Stimulated activated CD8-positive, alpha-beta memory T cell treated with anti-CD3 and anti-CD28 coated beads, Interleukin-4, amount 100 ng/mL, for 24 hours (primary cell): Measurements from ENCODE around the gene LSG1.
"Not testable (repeated sequence)": the region's sequence is repeated elsewhere in the genome, so short reads cannot be mapped to it uniquely, and the experiment has no call there.

Source experiments
- DNase-seq: peaks from one replicate; pipeline ENCODE4 v3.0.0-alpha.2; 2020; ENCODE audit warnings: low read depth

Gene LSG1

DNA sequence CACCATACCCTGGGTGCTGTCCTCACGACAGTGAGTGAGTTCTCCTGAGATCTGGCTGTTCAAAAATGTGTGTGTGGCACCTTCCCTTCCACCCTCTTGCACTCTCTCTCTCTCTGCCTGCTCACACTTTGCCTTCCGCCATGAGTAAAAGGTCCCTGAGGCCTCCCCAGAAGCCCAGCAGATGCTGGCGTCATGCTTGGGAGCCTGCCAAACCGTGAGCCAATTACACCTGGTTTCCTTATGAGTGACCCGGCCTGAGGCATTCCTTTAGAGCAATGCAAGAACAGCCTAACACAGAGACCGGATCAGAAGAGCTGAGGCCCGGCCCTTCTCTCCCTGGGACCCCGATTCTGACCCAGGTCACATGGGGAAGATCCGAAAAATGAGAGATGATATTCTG is 54.2 kb downstream of the LSG1 start:
- DNase-seq = no peak

DNA sequence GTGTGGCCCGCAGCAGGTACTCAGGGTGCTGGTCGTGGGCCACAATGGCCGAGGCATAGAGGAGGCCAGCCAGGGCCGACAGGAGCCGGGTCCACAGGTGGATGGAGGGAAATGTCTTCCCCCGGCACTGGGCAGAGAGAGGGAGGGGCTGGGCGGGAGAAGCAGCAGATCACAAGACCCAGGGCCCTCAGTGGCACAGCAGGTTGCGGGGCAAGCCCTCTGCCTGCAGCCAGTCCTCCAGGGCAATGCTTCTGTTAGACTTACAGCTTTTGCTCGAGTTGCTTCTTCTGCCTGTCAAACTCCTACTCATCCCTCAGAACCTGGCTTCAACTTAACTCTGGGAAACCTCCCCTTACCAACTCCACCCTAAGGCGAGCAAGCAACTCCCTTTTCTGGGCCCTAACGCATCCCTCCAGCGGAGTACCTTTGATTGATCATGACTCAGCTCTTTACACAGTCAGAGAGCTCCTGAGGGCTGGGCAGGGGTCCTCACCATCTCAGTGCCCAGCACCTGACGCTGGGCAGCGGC is 54.8 kb downstream of the LSG1 start:
- DNase-seq = no peak

DNA sequence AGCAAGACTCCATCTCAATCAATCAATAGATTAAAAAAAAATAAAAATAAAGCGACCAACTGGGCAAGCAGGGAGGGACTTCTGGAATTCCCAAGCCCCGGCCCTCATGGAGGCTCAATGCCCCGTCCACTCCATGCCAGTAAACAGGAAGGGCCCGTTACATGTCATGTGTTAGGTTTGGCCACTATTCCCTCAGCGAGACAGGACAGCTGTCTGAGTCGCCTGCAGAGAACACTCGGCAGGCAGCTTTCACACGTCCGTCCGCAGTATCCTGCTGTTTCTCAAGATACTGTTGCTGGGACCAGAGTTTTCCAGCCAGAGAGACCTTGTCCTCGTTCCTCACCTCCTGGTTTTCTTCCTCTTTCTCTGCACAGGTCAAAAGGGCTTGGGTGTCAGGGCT is 56.8 kb downstream of the LSG1 start:
- DNase-seq = no peak

DNA sequence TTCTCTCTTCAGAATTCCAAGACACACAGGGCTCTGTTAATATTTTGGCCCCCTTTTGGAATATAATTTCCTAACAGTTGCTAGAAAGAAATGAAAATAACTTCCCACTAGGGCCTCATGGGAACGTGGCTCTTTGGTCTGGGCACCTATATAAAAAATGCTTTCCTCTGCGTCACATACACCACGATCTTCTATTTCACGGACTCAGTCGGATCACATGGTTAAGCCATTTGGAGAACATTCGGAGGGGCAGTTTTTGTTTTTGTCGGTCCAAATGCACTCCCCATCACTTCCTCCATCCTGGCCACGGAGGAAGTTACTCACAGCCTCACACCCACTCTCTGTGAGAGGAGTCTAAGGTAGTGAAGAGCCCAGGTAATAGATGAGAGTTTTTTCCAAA is 59.8 kb downstream of the LSG1 start:
- no peak for DNase-seq

DNA sequence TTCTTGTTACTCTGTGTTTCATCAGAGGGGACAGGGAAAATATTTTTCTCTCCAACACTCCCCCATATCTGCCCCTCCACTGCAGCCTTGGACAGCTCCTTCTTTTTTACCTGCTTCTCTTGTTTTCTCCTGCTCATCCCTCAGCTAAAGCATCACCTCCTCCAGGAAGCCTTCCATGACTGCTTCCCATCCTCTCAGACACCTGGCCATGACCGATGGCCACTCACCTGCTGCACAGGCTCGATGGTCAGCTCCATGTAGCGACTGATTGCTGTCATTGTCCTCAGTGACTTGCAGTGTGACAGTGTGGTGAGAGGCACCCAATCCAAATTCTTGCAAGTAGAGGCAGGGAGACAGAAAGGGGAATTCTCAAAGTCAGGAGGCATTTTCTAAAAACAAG is 61.3 kb downstream of the LSG1 start:
- no peak for DNase-seq

DNA sequence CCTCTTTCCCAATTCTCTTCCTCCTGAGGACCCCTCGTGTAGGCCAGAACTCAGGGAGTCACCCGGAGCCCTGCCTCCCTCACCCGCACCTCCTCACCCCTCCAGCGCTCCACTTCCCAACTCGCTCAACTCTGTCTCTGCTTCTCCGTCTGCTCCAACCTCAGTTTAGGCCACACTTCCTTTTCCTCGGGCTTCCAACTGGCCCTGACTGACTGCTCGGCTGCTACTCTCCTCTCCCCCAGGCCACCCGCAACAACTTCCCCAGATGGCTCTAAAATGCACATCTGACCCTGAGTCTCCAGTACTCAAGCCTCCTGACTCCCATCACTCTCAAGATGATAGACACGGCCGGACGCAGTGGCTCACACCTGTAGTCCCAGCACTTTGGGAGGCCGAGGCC is 62.4 kb downstream of the LSG1 start:
- no peak for DNase-seq

DNA sequence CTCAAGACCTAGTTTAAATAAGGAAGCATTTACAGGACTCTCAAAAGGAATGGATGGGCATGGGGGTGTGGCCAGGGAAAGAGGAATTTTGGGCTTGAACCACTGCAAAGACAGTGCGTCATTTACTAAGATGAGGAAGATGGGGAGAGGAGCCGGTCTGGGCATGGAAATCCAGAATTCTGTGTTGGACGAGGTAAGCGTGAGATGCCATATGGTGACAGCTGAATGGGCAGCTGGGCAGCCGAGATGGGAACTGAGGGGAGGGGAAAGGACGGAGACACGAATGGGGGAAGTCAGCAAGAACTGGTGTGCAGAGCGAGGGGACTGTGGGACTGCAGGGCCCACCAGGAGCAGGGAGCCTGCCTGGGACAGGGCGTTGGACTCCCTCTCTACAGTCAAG is 63.0 kb downstream of the LSG1 start:
- no peak for DNase-seq

DNA sequence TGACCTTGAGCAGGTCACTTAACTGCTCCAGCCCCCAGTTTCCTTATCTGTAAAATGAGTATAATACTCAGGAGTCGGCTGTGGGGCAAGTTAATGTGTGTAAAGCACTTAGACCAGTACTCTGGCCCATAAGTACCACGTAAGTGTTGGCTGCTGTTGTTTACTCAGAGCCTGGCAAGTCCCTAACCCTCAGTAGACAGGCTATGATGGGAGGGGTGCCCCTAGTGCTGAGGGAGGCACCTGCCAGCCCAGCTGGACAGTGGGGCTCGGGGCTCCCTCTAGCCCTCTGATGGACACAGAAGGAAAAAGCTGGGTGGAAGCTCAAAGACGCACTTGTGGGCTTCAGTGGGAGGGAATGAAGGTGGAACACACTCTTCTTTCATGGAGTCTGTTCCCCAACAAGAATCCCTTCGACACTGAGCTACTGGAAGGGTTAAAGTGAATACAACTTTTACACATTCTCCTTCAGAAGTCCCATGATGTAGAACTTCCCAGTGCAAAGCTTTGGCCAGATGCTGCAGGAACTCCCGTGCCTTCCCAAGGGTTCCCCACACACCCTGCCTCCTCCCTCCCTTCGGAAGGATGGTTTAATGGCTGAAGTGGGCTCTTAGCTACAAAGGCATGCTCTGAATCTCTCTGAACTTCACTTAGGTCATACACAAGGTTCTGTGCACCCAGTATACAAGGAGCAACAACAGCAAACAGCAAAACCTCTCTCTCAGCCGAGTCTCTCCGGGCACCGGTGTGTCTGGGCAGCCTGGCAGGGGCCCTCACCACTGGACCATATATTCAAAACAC is 64.2 kb downstream of the LSG1 start:
- DNase-seq = no peak

DNA sequence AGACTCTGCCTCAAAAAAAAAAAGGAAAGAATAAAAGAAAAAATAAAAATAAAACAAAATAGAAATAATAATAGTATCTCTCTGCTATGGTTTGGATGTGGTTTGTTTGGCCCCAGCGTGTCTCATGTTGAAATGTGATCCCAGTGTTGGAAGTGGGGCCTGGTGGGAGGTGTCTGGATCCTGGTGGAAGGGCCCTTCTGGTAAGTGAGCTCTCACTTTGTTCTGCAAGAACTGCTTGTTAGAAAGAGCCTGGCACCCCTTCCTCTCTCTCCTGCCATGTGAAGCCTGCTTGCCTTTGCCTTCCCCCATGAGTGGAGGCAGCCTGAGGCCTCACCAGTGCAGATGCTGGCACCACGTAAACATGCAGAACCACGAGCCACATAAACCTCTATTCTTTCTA is 65.0 kb downstream of the LSG1 start:
- no peak for DNase-seq

DNA sequence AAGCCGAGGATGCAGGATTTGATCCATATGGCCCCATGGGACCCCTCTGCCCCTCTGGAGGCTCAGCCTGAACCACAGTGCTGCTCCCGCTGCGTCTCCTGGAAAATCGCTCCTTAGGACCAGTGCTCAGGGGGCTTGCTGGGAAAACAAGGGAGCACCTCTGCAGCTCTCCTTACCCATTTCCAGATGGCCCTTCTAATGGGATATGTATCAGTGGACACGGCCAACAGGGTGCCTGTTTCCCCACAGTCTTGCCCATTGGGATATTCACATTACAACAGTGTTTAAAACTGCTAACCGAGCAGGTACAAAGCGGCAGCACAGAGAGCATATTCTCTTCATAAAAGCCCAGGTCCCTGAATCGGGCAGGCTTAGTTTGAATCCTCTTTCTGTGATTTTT is 65.8 kb downstream of the LSG1 start:
- DNase-seq = no peak

DNA sequence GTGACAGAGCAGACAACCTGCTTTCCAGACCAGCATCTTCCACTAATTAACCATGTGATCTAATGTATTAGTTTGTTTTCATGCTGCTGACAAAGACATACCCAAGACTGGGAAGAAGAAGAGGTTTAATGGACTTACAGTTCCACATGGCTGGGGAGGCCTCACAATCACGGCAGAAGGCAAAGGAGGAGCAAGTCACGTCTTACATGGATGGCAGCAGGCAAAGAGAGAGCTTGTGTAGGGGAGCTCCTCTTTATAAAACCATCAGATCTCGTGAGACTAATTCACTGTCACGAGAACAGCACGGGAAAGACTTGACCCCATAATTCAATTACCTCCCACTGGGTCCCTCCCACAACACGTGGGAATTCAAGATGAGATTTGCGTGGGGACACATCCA is 66.7 kb downstream of the LSG1 start:
- not testable (repeated sequence) for DNase-seq

DNA sequence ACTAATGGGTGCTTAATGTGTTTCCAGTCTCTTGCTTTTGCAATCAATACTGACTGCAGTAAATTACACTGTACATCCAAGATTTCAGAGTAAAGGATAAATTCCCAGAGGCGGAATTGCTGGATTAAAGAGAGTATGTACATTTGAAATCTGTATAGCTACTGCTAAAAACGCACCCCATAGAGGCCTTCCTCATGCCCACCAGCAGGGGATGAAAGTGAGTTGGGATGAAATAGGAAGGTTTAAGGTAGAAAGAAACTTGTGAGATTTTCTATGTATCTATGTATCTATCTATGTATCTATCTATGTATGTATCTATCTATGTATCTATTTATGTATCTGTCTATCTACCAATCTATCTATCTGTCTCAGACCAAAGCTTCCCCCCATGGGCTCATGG is 67.2 kb downstream of the LSG1 start:
- DNase-seq = no peak

DNA sequence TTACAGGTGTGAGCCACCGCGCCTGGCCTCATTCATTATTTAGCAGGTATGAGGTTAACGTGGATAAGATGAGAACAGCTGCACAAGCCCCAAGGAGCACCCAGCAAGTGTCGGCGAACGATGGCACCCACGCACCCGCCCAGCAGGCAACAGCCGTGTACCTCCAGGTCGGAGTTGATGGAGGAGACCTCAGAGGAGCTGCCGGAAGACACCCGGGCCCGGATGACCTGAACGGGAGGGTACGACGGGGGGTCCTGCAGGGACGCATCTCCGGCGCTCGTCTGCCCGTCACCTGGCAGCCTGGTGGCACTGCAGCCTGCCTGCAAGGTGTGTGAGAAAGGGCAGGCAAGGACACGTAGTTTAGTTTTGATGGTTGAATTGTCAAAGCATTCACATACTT is 67.9 kb downstream of the LSG1 start:
- DNase-seq = no peak

DNA sequence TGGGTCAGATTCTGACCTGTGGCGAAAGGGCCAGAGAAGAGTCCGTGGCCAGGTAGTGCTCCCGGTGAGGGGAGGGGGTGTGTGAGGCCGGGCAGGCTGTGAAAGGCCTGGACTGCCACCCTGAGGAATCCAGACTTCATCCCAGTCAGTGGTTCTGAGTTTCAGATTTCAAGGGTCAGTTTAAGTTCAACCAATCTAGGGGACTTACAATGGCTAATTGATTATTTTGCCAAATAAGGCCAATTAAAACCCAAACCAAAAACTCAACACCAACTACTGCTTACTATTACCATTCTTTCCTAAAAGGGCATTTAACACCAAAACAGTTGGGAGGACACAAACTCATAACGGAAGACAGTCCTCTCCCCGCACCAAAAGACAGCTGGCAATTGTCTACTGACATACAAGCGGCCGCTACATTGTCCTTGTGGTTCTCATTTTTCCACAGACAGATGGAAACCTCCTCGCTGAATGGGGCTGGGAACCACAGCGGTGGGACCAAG is 69.3 kb downstream of the LSG1 start:
- no peak for DNase-seq

DNA sequence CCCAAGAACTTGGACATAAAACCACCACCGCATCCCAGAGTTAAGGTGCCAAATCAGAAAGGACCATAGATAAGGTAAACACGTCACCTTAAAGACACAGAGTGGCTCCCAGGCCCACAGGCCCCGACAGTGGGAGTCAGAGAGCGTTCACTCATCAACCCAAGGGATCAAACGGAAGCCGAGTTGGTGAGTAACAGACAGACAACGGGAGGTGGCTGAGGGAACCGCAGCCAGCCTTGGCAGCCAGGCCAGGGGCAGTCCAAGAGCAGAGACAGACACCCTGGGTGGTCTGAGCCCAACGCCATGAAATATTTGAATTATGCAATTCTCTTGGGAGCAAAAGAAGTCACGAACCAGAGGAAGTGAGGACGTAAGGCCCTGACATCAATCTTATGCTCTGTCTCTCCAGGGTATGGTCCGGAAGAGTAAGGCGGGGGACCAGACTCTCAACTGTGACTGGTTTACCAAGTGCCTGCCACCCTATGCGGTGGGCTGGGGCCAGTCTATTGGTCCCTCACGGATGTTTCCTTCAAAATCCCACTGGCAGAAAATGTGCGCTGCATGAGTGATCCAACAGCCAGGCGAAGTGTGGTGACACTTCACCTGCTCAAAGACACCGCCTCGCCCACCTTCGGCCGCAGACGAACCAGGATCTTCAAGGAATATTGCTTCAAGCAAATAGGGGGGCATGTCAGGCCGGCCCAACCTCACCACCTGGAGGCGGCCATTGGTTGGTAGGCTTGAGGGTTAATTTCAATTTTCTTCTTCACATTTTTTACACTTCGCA is 73.0 kb downstream of the LSG1 start:
- no peak for DNase-seq

DNA sequence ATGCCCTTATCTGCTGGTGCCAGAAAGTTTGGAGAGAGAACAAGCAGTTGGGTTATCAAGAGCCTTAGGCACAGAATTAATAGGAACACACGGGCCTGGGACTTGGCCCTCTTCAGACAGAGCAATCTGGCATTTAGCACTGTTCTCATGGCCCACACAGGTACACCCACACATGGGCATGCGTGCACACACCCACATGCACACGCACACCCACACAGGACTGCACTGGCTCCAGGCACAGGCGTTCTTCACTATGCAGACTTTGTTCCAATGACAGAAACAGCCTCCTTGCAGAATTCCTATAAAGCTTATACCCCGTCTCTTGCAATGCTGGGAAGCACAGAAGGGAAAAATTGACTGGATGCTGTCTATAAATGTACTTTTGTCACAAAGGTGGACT is 75.1 kb downstream of the LSG1 start:
- DNase-seq = no peak

DNA sequence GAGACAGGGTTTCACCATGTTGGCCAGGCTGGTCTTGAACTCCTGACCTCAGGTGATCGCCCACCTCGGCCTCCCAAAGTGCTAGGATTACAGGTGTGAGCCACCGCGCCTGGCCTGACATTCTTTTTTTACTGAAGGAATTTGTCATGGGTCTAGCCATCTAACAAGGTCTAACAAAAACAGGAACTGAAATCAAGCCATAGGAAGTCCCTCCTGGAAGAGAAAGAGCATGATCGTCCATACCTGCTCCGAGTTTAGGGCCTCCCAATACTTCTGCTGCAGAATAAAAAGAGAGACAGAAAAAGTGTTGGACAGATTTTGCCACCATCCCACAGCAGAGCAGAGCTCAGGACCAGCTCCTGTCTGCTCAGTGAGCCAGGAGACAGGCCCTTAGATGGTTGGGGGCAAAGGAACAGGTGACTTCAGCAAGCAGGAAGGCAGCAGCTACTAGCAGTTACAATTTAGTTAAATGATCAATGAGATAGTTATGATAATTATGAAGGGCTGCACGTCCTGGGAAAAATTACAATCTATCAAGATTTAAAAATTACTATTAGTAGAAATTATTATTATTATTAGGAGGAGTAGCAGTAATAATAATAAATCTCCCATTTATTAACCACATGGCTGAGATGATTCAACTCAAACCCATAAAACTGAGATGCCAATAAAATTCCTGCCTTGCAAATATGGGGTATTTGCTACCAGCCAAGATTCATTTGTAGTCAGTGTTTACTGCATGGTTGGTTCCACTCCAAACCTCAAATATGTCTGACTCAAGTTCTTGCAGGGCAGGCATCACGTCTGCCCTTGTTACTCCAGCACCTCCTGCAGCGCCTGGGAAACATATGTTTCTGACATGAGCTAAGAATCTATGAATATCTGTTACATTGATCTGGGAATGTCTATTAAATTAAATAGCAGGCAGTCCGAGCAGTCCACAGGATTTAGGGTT is 78.9 kb downstream of the LSG1 start:
- no peak for DNase-seq
